Activated CD8-positive, alpha-beta memory T cell treated with anti-CD3 and anti-CD28 coated beads for 1 hour (primary cell): ENCODE data around the gene STAU1.
"Not testable (repeated sequence)": the region's sequence is repeated elsewhere in the genome, so short reads cannot be mapped to it uniquely, and the experiment has no call there.

ENCODE experiments used
- DNase-seq, 2 donors: peaks; one replicate each; pipeline ENCODE4 v3.0.0-alpha.2; 2020; ENCODE audit warnings: low read depth in 1 of 2; ENCODE audit errors: extremely low read depth in 1 of 2

The STAU1 gene

DNA sequence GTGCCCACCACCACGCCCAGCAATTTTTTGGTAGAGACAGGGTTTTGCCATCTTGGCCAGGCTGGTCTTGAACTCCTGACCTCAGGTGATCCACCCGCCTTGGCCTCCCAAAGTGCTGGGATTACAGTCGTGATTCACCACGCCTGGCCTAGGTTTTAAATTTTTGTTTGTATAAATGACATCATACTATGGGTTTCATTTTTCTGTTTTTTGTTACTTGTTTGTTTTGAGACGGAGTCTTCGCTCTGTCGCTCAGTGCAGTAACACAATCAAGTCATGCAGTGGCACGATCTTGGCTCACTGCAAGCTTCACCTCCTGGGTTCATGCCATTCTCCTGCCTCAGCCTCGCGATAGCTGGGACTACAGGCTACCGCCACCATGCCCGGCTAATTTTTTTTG lies 105.8 kb downstream of the STAU1 start:
- not testable (repeated sequence) for DNase-seq

- no peak for DNase-seq
These were observed 109.8 kb downstream of the STAU1 start for GRCh38 chr20:49078310-49078709.

- no peak for DNase-seq
These were observed 113.6 kb downstream of the STAU1 start for GRCh38 chr20:49074521-49074920.
